B cell (primary cell): ENCODE data around the gene NHERF2. TPM values are rescaled to one million over a fixed set of nuclear protein-coding genes. Genes with fewer than 3 reads are reported as not detected.

ENCODE experiments used
- ATAC-seq: fragments of 200-7000 bp; cut with Tn5 transposase; one replicate; pipeline ENCODE4 v1.10.0; 2021; ENCODE audit warnings: low read depth, mild to moderate bottlenecking, moderate number of reproducible peaks, moderate library complexity
- CTCF ChIA-PET: fragments of 350-600 bp; sonication (Branson Sonifier 250); formaldehyde crosslinking; loops from one replicate; lab custom pipeline; 2021; ENCODE audit warnings: antibody characterized with exemption, inconsistent platforms; lab: Charles Lee
- POLR2A ChIA-PET: fragments of 350-600 bp; sonication (Branson Sonifier 250); formaldehyde crosslinking; loops from one replicate; lab custom pipeline; 2021; ENCODE audit warnings: antibody characterized with exemption; lab: Charles Lee
- DNase-seq: peaks from one replicate; pipeline ENCODE4 v3.0.0; 2013
- H2AFZ ChIP-seq: 2 replicates; pipeline ENCODE4 v1.6.1; 2012; ENCODE audit warnings: mild to moderate bottlenecking, low read depth, low read length; ENCODE audit not compliant: insufficient read depth, poor library complexity, severe bottlenecking
- H3K27ac ChIP-seq, 2 donors: 1 replicate in 1 of 2; 2 replicates in 1 of 2; pipeline ENCODE4 v1.5.1; 2012 to 2013; ENCODE audit warnings: low read length in 2 of 2, mild to moderate bottlenecking in 2 of 2, moderate library complexity in 1 of 2
- H3K27me3 ChIP-seq, 4 experiments: fragments of 200-600 bp in 1 of 4; sonication (generic) in 1 of 4; replicated peaks in 1 of 4; 1 replicate in 2 of 4; 2 replicates in 2 of 4; pipeline versions ENCODE4 v1.6.1 to v1.7.0; 2013 to 2016; ENCODE audit warnings: low read length in 3 of 4, mild to moderate bottlenecking in 2 of 4, mixed read lengths in 1 of 4, moderate library complexity in 1 of 4; ENCODE audit not compliant: insufficient read depth in 4 of 4, control insufficient read depth in 3 of 4; ENCODE audit errors: control extremely low read depth in 1 of 4
- H3K36me3 ChIP-seq, 2 experiments: replicated peaks in 1 of 2; 1 replicate in 1 of 2; 2 replicates in 1 of 2; pipeline versions ENCODE4 v1.6.1 to v1.7.1; 2013; ENCODE audit warnings: low read length in 1 of 2; ENCODE audit not compliant: insufficient read depth in 2 of 2, control insufficient read depth in 1 of 2; ENCODE audit errors: control extremely low read depth in 1 of 2, extremely low read depth in 1 of 2
- H3K4me1 ChIP-seq, 2 donors: fragments of 200-600 bp in 1 of 2; sonication (generic) in 1 of 2; 1 replicate in 1 of 2; 2 replicates in 1 of 2; pipeline versions ENCODE4 v1.5.1 to v1.6.1; 2013 to 2017; ENCODE audit warnings: low read length in 2 of 2; ENCODE audit not compliant: control insufficient read depth in 2 of 2, insufficient read depth in 2 of 2
- H3K4me2 ChIP-seq: replicated peaks from 2 replicates; pipeline ENCODE3; 2012; ENCODE audit warnings: mild to moderate bottlenecking, low read depth, low read length; ENCODE audit not compliant: poor library complexity, severe bottlenecking
- H3K4me3 ChIP-seq, 5 experiments: fragments of 200-600 bp in 1 of 5; sonication (generic) in 1 of 5; 1 replicate in 3 of 5; 2 replicates in 2 of 5; pipeline versions ENCODE4 v1.5.1 to v1.7.0; 2011 to 2016; ENCODE audit warnings: low read length in 4 of 5, mild to moderate bottlenecking in 4 of 5, low read depth in 2 of 5, control low read depth in 1 of 5, moderate library complexity in 1 of 5; ENCODE audit not compliant: insufficient read depth in 1 of 5; ENCODE audit errors: control extremely low read depth in 1 of 5, extremely low read depth in 1 of 5
- H3K79me2 ChIP-seq: fragments of 200-600 bp; sonication (generic); one replicate; pipeline ENCODE4 v1.6.0; 2016; ENCODE audit warnings: low read length; ENCODE audit not compliant: control insufficient read depth, insufficient read depth
- H3K9ac ChIP-seq: fragments of 200-600 bp; sonication (generic); 2 replicates; pipeline ENCODE4 v1.6.1; 2017; ENCODE audit warnings: mild to moderate bottlenecking, low read length, moderate library complexity
- H3K9me3 ChIP-seq, 3 donors: one replicate each; pipeline versions ENCODE4 v1.6.1 to v1.7.1; 2013; ENCODE audit warnings: low read length in 2 of 3; ENCODE audit not compliant: control insufficient read depth in 2 of 3, insufficient read depth in 1 of 3; ENCODE audit errors: control extremely low read depth in 1 of 3
- H4K20me1 ChIP-seq: 2 replicates; pipeline ENCODE4 v1.6.0; 2012; ENCODE audit warnings: mild to moderate bottlenecking, low read length; ENCODE audit not compliant: insufficient read depth, control insufficient read depth, poor library complexity, severe bottlenecking
- H3K27ac Mint-ChIP-seq: one replicate; pipeline ENCODE4 v1.8.0; 2021; ENCODE audit warnings: mixed read lengths
- H3K27me3 Mint-ChIP-seq: one replicate; pipeline ENCODE4 v1.8.0; 2021; ENCODE audit warnings: mixed read lengths
- H3K4me1 Mint-ChIP-seq: one replicate; pipeline ENCODE4 v1.8.0; 2021; ENCODE audit warnings: mixed read lengths
- H3K4me3 Mint-ChIP-seq: one replicate; pipeline ENCODE4 v1.8.0; 2021; ENCODE audit warnings: mixed read lengths
- H3K9me3 Mint-ChIP-seq: one replicate; pipeline ENCODE4 v1.8.0; 2022; ENCODE audit warnings: mixed read lengths; ENCODE audit not compliant: insufficient read depth
- CTCF ChIP-seq: fragments of 200-600 bp; IDR thresholded peaks from one replicate; pipeline ENCODE4 v1.8.0; 2022; ENCODE audit warnings: antibody characterized with exemption, mild to moderate bottlenecking
- EZH2 ChIP-seq: IDR thresholded peaks from 2 replicates; pipeline ENCODE4 v1.6.1; 2012; ENCODE audit warnings: borderline replicate concordance, low read depth, mild to moderate bottlenecking, moderate library complexity, low read length; ENCODE audit not compliant: insufficient read depth, poor library complexity, severe bottlenecking
- WGBS: methylation state at CpG from one replicate; pipeline ENCODE4 v1.1.5; 2013; ENCODE audit warnings: missing lambda C conversion rate; ENCODE audit not compliant: insufficient coverage; 5-methylcytosine and 5-hydroxymethylcytosine counted together
- intact Hi-C: fragments of 100-400 bp; cut with micrococcal nuclease; formaldehyde crosslinking; loops from one replicate; pipeline ENCODE4 v1.10.0; 2022
- polyA plus RNA-seq: library from polyadenylated mRNA; depleted of rRNA; stranded (reverse); fragments of >200 nt; gene quantifications from 2 replicates; pipeline ENCODE4 v1.2.3, GENCODE V29; 2012
- total RNA-seq, 2 donors: library from RNA; stranded (reverse); fragments of 120-200 nt in 1 of 2; gene quantifications; 1 replicate in 1 of 2; 2 replicates in 1 of 2; pipeline versions ENCODE4 v1.2.3 to v1.2.4, GENCODE V29; 2013 to 2022

The NHERF2 gene
- total and polyA plus RNA-seq, 2 donors (not counting 1 experiment from before 2014, with no cell fraction given) = 1.8 to 2.2 TPM

- POLR2A ChIA-PET = no interaction called here
- intact Hi-C loops = no loop called here
- CTCF ChIA-PET = no interaction called here
Observed at GRCh38 chr16:2034696-2035430, 8.2 kb downstream of the NHERF2 start.

More at GRCh38 chr16:2034696-2035430, 8.2 kb downstream of the NHERF2 start:
- no peak overlapping the region for H3K4me2 ChIP-seq
- peaks cover 0 to 13% (median 0%) of the 10 kb centered on the region in 3 donors for H3K9me3 ChIP-seq
- DNase-seq (no peak), ATAC-seq (no peak)
- H3K4me3 Mint-ChIP-seq = no peak overlapping the region
- no peak overlapping the region for H3K27ac Mint-ChIP-seq
- no peak for TF ChIP-seq CTCF
- no peak for TF ChIP-seq EZH2
- no peak overlapping the region for H3K9ac ChIP-seq
- no peak overlapping the region for H3K4me3 ChIP-seq
- no peak overlapping the region for H3K27ac ChIP-seq
- no peaks in the 10 kb centered on the region for H4K20me1 ChIP-seq
- H3K27me3 Mint-ChIP-seq = no peaks in the 10 kb centered on the region
- peaks cover 0 to 12% (median 0%) of the 10 kb centered on the region in 4 experiments for H3K27me3 ChIP-seq
- no peaks in the 10 kb centered on the region for H3K9me3 Mint-ChIP-seq
- 93% methylated on average over 15 of the region's 17 CpGs for WGBS
- peaks cover 0 to 5% of the 10 kb centered on the region in 2 donors for H3K4me1 ChIP-seq
- no peaks in the 10 kb centered on the region for H3K36me3 ChIP-seq
- no peak overlapping the region for H2AFZ ChIP-seq
- no peaks in the 10 kb centered on the region for H3K4me1 Mint-ChIP-seq
- H3K79me2 ChIP-seq = no peaks in the 10 kb centered on the region
